Colonic mucosa (tissue), 4 donors: ENCODE data around the gene ROBO3. TPM values are rescaled to one million over a fixed set of nuclear protein-coding genes. Genes with fewer than 3 reads are reported as not detected.

ENCODE experiments used
- DNase-seq: peaks from one replicate; pipeline ENCODE4 v3.0.0-alpha.2; 2020
- H3K27ac ChIP-seq: fragments of 200-600 bp; one replicate; pipeline ENCODE4 v1.8.0; 2021
- H3K27me3 ChIP-seq: fragments of 200-600 bp; one replicate; pipeline ENCODE4 v1.8.0; 2021
- H3K36me3 ChIP-seq: fragments of 200-600 bp; one replicate; pipeline ENCODE4 v1.8.0; 2021
- H3K4me1 ChIP-seq: fragments of 200-600 bp; one replicate; pipeline ENCODE4 v1.8.0; 2021; ENCODE audit warnings: mild to moderate bottlenecking
- H3K4me3 ChIP-seq: fragments of 200-600 bp; one replicate; pipeline ENCODE4 v1.8.0; 2021
- H3K9ac ChIP-seq, 2 donors: one replicate each; pipeline ENCODE4 v1.7.0; 2013; ENCODE audit warnings: control low read depth in 2 of 2, low read depth in 2 of 2, low read length in 2 of 2
- H3K9me3 ChIP-seq: fragments of 200-600 bp; one replicate; pipeline ENCODE4 v1.8.0; 2021
- CTCF ChIP-seq: fragments of 200-600 bp; IDR thresholded peaks from one replicate; pipeline ENCODE4 v1.8.0; 2022; ENCODE audit warnings: antibody characterized with exemption, mild to moderate bottlenecking
- intact Hi-C: fragments of 100-400 bp; cut with DNase I; formaldehyde crosslinking; loops from one replicate; pipeline ENCODE4 v1.14.1; 2022
- total RNA-seq, 2 donors: library from RNA; stranded (reverse); fragmentation: NEBNext Ultra II Directional in 1 of 2; extraction: Animal tissue kit (Norgen Biotek cat#: 25700) in 1 of 2; gene quantifications; one replicate each; pipeline ENCODE4 v1.2.1, GENCODE V29; 2021
- donor health status: healthy.
- donor health status: DM: no; HTN: no; CAD: no.
- donor health status: DM: no; HTN: no; CAD: no.

Gene ROBO3
- total RNA-seq, 2 donors from 2014 or later, result 7.8 to 8.0 TPM

- Histone ChIP-seq H3K4me1 (peaks cover 6% of the 10 kb centered on the region), H3K9me3 (no peaks in the 10 kb centered on the region), H3K27me3 (peaks cover 14% of the 10 kb centered on the region), H3K27ac (no peak overlapping the region), H3K4me3 (no peak overlapping the region), H3K9ac (no peak overlapping the region), H3K36me3 (no peaks in the 10 kb centered on the region)
- TF ChIP-seq CTCF, result no peak
- intact Hi-C loops, result no loop called here
- no peak for DNase-seq
Measured at GRCh38 chr11:124873951-124874350, 8.7 kb downstream of the ROBO3 start.

- no peak overlapping the region for H3K9ac ChIP-seq
- no peaks in the 10 kb centered on the region for H3K9me3 ChIP-seq
- H3K36me3 ChIP-seq, result no peaks in the 10 kb centered on the region
- no peak overlapping the region for H3K4me3 ChIP-seq
- peaks cover 6% of the 10 kb centered on the region for H3K4me1 ChIP-seq
- no peak for TF ChIP-seq CTCF
- DNase-seq, result no peak
- peaks cover 7% of the 10 kb centered on the region for H3K27me3 ChIP-seq
- no peak overlapping the region for H3K27ac ChIP-seq
- intact Hi-C loops, result no loop called here
Measured at GRCh38 chr11:124874571-124875255, 9.5 kb downstream of the ROBO3 start.

GRCh38 chr11:124875401-124875800, 10.2 kb downstream of the ROBO3 start:
- intact Hi-C loops, result no loop called here
- Histone ChIP-seq H3K27ac (no peak overlapping the region), H3K36me3 (no peaks in the 10 kb centered on the region), H3K9me3 (no peaks in the 10 kb centered on the region), H3K4me3 (no peak overlapping the region), H3K4me1 (peaks cover 6% of the 10 kb centered on the region), H3K27me3 (peaks cover 4% of the 10 kb centered on the region), H3K9ac (no peak overlapping the region)
- DNase-seq, result no peak
- no peak for TF ChIP-seq CTCF

DNA sequence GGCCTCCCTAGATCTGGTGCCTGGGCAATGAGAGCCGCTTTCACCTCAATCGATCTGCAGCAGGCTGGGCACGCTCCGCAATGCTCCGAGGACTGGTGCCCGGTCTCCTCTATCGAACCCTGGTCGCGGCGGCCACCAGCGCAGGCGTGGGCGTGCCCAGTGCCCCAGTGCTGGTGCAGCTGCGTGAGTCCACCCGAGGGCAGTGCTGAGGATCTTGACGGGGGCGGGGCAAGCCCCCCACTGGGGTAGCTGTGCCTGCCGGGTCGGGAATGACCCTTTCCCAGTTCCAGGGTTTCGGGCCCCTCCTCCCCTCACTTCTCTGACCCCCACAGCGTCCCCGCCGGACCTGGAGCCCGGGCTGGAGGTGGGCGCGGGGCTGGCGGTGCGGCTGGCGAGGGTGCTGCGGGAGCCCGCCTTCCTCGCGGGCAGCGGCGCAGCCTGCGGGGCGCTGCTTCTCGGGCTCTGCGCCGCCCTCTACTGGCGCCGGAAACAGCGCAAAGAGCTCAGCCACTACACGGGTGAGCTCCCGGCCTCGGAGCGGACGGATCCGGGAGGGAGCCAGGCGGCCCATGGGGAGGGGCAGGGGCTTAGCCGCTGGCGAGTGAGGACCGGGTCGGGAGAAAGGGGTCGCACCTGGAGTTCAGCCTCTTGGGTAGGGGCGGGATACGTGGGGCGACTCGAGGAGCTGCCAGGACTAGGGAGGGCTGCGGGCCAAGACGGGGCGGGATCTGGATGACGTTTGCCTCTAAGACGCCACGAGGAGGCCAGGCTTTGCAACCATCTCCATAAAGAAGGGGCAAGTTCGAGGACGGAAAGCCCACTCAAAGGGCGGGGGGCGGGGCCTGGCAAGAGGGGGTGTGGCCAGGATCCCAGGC, 10.9 kb downstream of the ROBO3 start:
- intact Hi-C loops, result no loop called here
- H3K36me3 ChIP-seq, result no peaks in the 10 kb centered on the region
- peak; percentile 87 for DNase-seq
- no peaks in the 10 kb centered on the region for H3K9me3 ChIP-seq
- peaks cover 4% of the 10 kb centered on the region for H3K27me3 ChIP-seq
- H3K4me3 ChIP-seq, result peak overlapping the region; percentile 51
- TF ChIP-seq CTCF, result peak; percentile 53
- peak overlapping the region; percentile 72 for H3K27ac ChIP-seq
- H3K9ac ChIP-seq, result peak overlapping the region; percentile 51 to 74
- peaks cover 6% of the 10 kb centered on the region for H3K4me1 ChIP-seq

GRCh38 chr11:124876818-124877630, 11.8 kb downstream of the ROBO3 start:
- peaks cover 2% of the 10 kb centered on the region for H3K27me3 ChIP-seq
- H3K27ac ChIP-seq, result peak overlapping the region; percentile 72
- DNase-seq, result no peak
- H3K9ac ChIP-seq, result peak overlapping the region; percentile 26 to 74
- H3K36me3 ChIP-seq, result no peaks in the 10 kb centered on the region
- intact Hi-C loops, result no loop called here
- no peaks in the 10 kb centered on the region for H3K9me3 ChIP-seq
- H3K4me3 ChIP-seq, result peak overlapping the region; percentile 51
- H3K4me1 ChIP-seq, result peaks cover 6% of the 10 kb centered on the region
- TF ChIP-seq CTCF, result no peak
